SK-N-SH treated with all-trans-retinoic acid at 6 μM for 48 hours (cell line): Measurements from ENCODE around the gene RIPOR2.

Experiments
- ATAC-seq: fragments of 200-7000 bp; cut with Tn5 transposase; 3 replicates; pipeline ENCODE4 v1.9.1; 2020; ENCODE audit warnings: mild to moderate bottlenecking, moderate library complexity
- ARNTL ChIP-seq: fragments of 450-650 bp; formaldehyde crosslinking; IDR thresholded peaks from 2 replicates; pipeline ENCODE4 v1.5.0; 2020; ENCODE audit warnings: low read depth, mild to moderate bottlenecking, moderate library complexity, borderline replicate concordance
- BACH2 ChIP-seq: fragments of 250-450 bp; sonication (Bioruptor Pico); IDR thresholded peaks from 2 replicates; pipeline ENCODE4 v1.9.0; 2021; ENCODE audit warnings: mild to moderate bottlenecking, borderline replicate concordance
- CSDC2 ChIP-seq: fragments of 250-450 bp; sonication (Bioruptor Pico); IDR thresholded peaks from 2 replicates; pipeline ENCODE4 v1.5.0; 2020; ENCODE audit warnings: mild to moderate bottlenecking, moderate library complexity
- ESRRG ChIP-seq: fragments of 250-450 bp; sonication (Bioruptor Pico); IDR thresholded peaks from 2 replicates; pipeline ENCODE4 v1.6.1; 2021; ENCODE audit warnings: mild to moderate bottlenecking
- ISL1 ChIP-seq: fragments of 250-450 bp; sonication (Bioruptor Pico); IDR thresholded peaks from 2 replicates; pipeline ENCODE4 v2.1.2; 2022; ENCODE audit warnings: mild to moderate bottlenecking, moderate library complexity
- OSR1 ChIP-seq: fragments of 250-450 bp; sonication (Bioruptor Pico); IDR thresholded peaks from 2 replicates; pipeline ENCODE4 v1.8.0; 2022; ENCODE audit warnings: moderate library complexity, mild to moderate bottlenecking, inconsistent platforms
- PPARA ChIP-seq: fragments of 250-450 bp; sonication (Bioruptor Pico); IDR thresholded peaks from 2 replicates; pipeline ENCODE4 v1.5.0; 2020; ENCODE audit warnings: mild to moderate bottlenecking, borderline replicate concordance
- SNAI2 ChIP-seq: fragments of 250-450 bp; sonication (Bioruptor Pico); IDR thresholded peaks from 2 replicates; pipeline ENCODE4 v1.5.0; 2020; ENCODE audit warnings: mild to moderate bottlenecking, moderate library complexity
- TCF4 ChIP-seq: fragments of 250-450 bp; sonication (Bioruptor Pico); IDR thresholded peaks from 2 replicates; pipeline ENCODE4 v1.8.0; 2021; ENCODE audit warnings: mild to moderate bottlenecking, moderate library complexity, borderline replicate concordance
- ZC3H10 ChIP-seq: fragments of 250-450 bp; sonication (Bioruptor Pico); IDR thresholded peaks from 2 replicates; pipeline ENCODE4 v1.5.1; 2021; ENCODE audit warnings: mild to moderate bottlenecking, moderate library complexity
- ZFP3 ChIP-seq: fragments of 250-450 bp; sonication (Bioruptor Pico); IDR thresholded peaks from 2 replicates; pipeline ENCODE4 v1.5.0; 2020; ENCODE audit warnings: mild to moderate bottlenecking, moderate library complexity
- ZFP30 ChIP-seq: fragments of 450-650 bp; formaldehyde crosslinking; IDR thresholded peaks from 2 replicates; pipeline ENCODE4 v1.5.0; 2022; ENCODE audit warnings: mild to moderate bottlenecking, moderate library complexity
- ZNF70 ChIP-seq: fragments of 450-650 bp; formaldehyde crosslinking; IDR thresholded peaks from 2 replicates; pipeline ENCODE4 v1.5.0; 2020; ENCODE audit warnings: mild to moderate bottlenecking, moderate library complexity
- ZNF8 ChIP-seq: fragments of 450-650 bp; formaldehyde crosslinking; IDR thresholded peaks from 2 replicates; pipeline ENCODE4 v1.5.0; 2020; ENCODE audit warnings: mild to moderate bottlenecking, moderate library complexity
- TF ChIP-seq, protein P1 (sequence below): fragments of 250-450 bp; sonication (Bioruptor Pico); IDR thresholded peaks from 2 replicates; pipeline ENCODE4 v1.5.1; 2021; ENCODE audit warnings: mild to moderate bottlenecking, moderate library complexity
- TF ChIP-seq, protein P2 (sequence below): fragments of 250-450 bp; sonication (Bioruptor Pico); IDR thresholded peaks from 2 replicates; pipeline ENCODE4 v1.8.0; 2020; ENCODE audit warnings: mild to moderate bottlenecking, moderate library complexity, borderline replicate concordance
- TF ChIP-seq, protein P3 (sequence below): fragments of 250-450 bp; sonication (Bioruptor Pico); IDR thresholded peaks from 2 replicates; pipeline ENCODE4 v1.8.0; 2021; ENCODE audit warnings: low read depth, mild to moderate bottlenecking, moderate library complexity, borderline replicate concordance
- TF ChIP-seq, protein P4 (sequence below): fragments of 250-450 bp; sonication (Bioruptor Pico); IDR thresholded peaks from 2 replicates; pipeline ENCODE4 v1.5.1; 2020; ENCODE audit warnings: low read depth, mild to moderate bottlenecking, moderate library complexity

Gene RIPOR2

GRCh38 chr6:24838081-24838480 is 97.7 kb downstream of the RIPOR2 start:
- ATAC-seq: no peak
- TF ChIP-seq OSR1 (CRISPR knock-in tag) (no peak), ESRRG (CRISPR knock-in tag) (no peak)

DNA sequence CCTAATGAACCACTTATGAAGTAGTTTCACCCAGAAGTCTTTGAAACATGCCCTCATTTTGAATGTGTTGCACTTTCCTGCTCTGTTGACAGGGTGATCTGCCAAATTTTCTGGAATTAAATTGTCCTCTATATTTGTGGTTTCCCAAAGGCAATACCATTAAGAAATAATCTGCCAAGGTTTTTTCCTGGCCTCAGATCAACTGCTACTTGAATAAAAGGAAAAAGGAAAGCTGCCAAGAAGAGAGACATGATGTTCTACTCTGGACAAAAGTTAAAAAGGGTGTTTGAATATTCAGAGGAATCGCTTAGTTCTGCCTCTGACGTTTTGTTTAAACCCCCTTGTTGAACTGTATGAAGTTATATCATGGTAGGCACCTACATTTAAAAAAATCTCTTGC is 99.7 kb downstream of the RIPOR2 start:
- TF ChIP-seq, protein P1, sequence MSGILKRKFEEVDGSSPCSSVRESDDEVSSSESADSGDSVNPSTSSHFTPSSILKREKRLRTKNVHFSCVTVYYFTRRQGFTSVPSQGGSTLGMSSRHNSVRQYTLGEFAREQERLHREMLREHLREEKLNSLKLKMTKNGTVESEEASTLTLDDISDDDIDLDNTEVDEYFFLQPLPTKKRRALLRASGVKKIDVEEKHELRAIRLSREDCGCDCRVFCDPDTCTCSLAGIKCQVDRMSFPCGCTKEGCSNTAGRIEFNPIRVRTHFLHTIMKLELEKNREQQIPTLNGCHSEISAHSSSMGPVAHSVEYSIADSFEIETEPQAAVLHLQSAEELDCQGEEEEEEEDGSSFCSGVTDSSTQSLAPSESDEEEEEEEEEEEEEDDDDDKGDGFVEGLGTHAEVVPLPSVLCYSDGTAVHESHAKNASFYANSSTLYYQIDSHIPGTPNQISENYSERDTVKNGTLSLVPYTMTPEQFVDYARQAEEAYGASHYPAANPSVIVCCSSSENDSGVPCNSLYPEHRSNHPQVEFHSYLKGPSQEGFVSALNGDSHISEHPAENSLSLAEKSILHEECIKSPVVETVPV (CRISPR knock-in tag): no peak
- TF ChIP-seq ZFP3 (CRISPR knock-in tag) (no peak), ISL1 (CRISPR knock-in tag) (peak; percentile 32; the same call in 1 of the 2 replicates), ZFP30 (CRISPR knock-in tag) (no peak)
- no peak for ATAC-seq

DNA sequence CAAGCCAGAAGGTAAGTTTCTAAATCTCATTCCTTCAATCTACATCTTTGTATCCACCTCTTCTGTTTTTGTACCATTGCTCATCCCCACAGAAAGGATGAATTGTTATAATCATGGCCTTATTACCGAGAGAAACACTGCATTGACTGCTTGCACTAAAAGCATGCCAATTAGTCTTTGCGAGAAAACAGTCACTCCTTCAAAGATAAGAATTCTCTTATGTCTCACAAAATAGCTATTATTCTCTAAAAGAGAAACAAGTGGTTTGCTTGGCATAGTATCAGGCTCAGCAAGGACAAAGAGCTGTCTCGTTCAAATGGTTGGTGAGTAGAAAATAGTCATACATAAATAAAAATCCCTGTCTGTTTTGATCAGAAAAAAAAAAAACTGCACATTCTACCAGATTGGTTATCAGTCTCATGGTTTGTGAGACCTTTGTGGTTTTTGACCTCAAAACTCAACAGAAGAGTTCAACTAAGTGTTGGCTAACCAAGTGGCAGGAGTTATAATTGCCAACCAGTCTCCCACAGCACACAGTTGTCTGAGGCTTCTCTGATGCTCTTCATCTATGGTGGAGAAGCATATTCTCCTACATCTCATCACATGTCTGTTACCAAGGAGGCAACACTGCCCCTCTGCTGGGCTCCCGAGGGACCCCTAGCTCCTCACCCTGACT is 101.9 kb downstream of the RIPOR2 start:
- ATAC-seq: no peak
- TF ChIP-seq ZC3H10 (CRISPR knock-in tag): no peak
- TF ChIP-seq CSDC2 (CRISPR knock-in tag): no peak
- TF ChIP-seq, protein P2, sequence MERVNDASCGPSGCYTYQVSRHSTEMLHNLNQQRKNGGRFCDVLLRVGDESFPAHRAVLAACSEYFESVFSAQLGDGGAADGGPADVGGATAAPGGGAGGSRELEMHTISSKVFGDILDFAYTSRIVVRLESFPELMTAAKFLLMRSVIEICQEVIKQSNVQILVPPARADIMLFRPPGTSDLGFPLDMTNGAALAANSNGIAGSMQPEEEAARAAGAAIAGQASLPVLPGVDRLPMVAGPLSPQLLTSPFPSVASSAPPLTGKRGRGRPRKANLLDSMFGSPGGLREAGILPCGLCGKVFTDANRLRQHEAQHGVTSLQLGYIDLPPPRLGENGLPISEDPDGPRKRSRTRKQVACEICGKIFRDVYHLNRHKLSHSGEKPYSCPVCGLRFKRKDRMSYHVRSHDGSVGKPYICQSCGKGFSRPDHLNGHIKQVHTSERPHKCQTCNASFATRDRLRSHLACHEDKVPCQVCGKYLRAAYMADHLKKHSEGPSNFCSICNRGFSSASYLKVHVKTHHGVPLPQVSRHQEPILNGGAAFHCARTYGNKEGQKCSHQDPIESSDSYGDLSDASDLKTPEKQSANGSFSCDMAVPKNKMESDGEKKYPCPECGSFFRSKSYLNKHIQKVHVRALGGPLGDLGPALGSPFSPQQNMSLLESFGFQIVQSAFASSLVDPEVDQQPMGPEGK: no peak
- TF ChIP-seq ARNTL (CRISPR knock-in tag): no peak
- no peak for TF ChIP-seq ZNF70 (CRISPR knock-in tag)
- TF ChIP-seq SNAI2 (CRISPR knock-in tag): no peak
- no peak for TF ChIP-seq PPARA (CRISPR knock-in tag)
- TF ChIP-seq TCF4: no peak
- TF ChIP-seq ZFP30 (CRISPR knock-in tag): no peak
- no peak for TF ChIP-seq BACH2 (CRISPR knock-in tag)
- no peak for TF ChIP-seq ZFP3 (CRISPR knock-in tag)
- TF ChIP-seq, protein P1 (CRISPR knock-in tag): no peak

GRCh38 chr6:24832794-24833193 is 103.0 kb downstream of the RIPOR2 start:
- ATAC-seq: no peak
- TF ChIP-seq, protein P2: no peak
- TF ChIP-seq ZNF8 (CRISPR knock-in tag) (no peak), PPARA (CRISPR knock-in tag) (no peak), SNAI2 (CRISPR knock-in tag) (no peak), TCF4 (no peak), CSDC2 (CRISPR knock-in tag) (no peak), ARNTL (CRISPR knock-in tag) (no peak), ZC3H10 (CRISPR knock-in tag) (no peak)
- TF ChIP-seq, protein P3, sequence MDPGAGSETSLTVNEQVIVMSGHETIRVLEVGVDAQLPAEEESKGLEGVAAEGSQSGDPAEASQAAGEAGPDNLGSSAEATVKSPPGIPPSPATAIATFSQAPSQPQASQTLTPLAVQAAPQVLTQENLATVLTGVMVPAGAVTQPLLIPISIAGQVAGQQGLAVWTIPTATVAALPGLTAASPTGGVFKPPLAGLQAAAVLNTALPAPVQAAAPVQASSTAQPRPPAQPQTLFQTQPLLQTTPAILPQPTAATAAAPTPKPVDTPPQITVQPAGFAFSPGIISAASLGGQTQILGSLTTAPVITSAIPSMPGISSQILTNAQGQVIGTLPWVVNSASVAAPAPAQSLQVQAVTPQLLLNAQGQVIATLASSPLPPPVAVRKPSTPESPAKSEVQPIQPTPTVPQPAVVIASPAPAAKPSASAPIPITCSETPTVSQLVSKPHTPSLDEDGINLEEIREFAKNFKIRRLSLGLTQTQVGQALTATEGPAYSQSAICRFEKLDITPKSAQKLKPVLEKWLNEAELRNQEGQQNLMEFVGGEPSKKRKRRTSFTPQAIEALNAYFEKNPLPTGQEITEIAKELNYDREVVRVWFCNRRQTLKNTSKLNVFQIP (CRISPR knock-in tag): no peak
- TF ChIP-seq, protein P4, sequence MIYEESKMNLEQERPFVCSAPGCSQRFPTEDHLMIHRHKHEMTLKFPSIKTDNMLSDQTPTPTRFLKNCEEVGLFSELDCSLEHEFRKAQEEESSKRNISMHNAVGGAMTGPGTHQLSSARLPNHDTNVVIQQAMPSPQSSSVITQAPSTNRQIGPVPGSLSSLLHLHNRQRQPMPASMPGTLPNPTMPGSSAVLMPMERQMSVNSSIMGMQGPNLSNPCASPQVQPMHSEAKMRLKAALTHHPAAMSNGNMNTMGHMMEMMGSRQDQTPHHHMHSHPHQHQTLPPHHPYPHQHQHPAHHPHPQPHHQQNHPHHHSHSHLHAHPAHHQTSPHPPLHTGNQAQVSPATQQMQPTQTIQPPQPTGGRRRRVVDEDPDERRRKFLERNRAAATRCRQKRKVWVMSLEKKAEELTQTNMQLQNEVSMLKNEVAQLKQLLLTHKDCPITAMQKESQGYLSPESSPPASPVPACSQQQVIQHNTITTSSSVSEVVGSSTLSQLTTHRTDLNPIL (CRISPR knock-in tag): no peak
